Endodermal cell (in vitro differentiated cells): ENCODE results near the gene ANO3. TPM values are rescaled to one million over a fixed set of nuclear protein-coding genes. Genes with fewer than 3 reads are reported as not detected.

Source experiments
- DNase-seq: peaks from one replicate; pipeline ENCODE4 v3.0.0-alpha.2; 2017
- H3K27ac ChIP-seq: 2 replicates; pipeline ENCODE4 v1.5.1; 2013; ENCODE audit warnings: mild to moderate bottlenecking, low read depth, low read length, moderate library complexity
- H3K27me3 ChIP-seq: 2 replicates; pipeline ENCODE4 v1.6.1; 2013; ENCODE audit warnings: mild to moderate bottlenecking, low read length, moderate library complexity; ENCODE audit not compliant: insufficient read depth, control insufficient read depth, poor library complexity, severe bottlenecking
- H3K36me3 ChIP-seq: 2 replicates; pipeline ENCODE4 v1.7.0; 2013; ENCODE audit warnings: mild to moderate bottlenecking, low read length, moderate library complexity; ENCODE audit not compliant: control insufficient read depth, insufficient read depth
- H3K4me1 ChIP-seq: one replicate; pipeline ENCODE4 v1.7.0; 2013; ENCODE audit warnings: low read length; ENCODE audit not compliant: control insufficient read depth, insufficient read depth
- H3K4me3 ChIP-seq: 2 replicates; pipeline ENCODE4 v1.5.1; 2013; ENCODE audit warnings: mild to moderate bottlenecking, low read length, moderate library complexity
- H3K9ac ChIP-seq: 2 replicates; pipeline ENCODE4 v1.6.1; 2013; ENCODE audit warnings: mild to moderate bottlenecking, low read length, moderate library complexity; ENCODE audit not compliant: poor library complexity, severe bottlenecking; ENCODE audit errors: extremely low read depth
- H3K9me3 ChIP-seq: 2 replicates; pipeline ENCODE4 v1.6.1; 2013; ENCODE audit warnings: mild to moderate bottlenecking, low read length, moderate library complexity; ENCODE audit not compliant: control insufficient read depth
- H3K27ac Mint-ChIP-seq: 2 replicates; pipeline ENCODE4 v1.8.0; 2020; ENCODE audit warnings: mixed read lengths
- H3K27me3 Mint-ChIP-seq: 2 replicates; pipeline ENCODE4 v1.8.0; 2021; ENCODE audit warnings: mild to moderate bottlenecking, mixed read lengths; ENCODE audit not compliant: insufficient read depth
- H3K36me3 Mint-ChIP-seq: 2 replicates; pipeline ENCODE4 v1.8.0; 2020; ENCODE audit warnings: low read depth, mixed read lengths
- H3K4me1 Mint-ChIP-seq: 2 replicates; pipeline ENCODE4 v1.8.0; 2020; ENCODE audit warnings: mixed read lengths
- H3K4me3 Mint-ChIP-seq: 2 replicates; pipeline ENCODE4 v1.8.0; 2020; ENCODE audit warnings: mild to moderate bottlenecking, moderate library complexity, mixed read lengths
- H3K9me3 Mint-ChIP-seq: 2 replicates; pipeline ENCODE4 v1.8.0; 2020; ENCODE audit warnings: mild to moderate bottlenecking, mixed read lengths
- WGBS, 2 experiments: methylation state at CpG; one replicate each; pipeline versions ENCODE4 v1.1.5 to v1.1.7; 2013; ENCODE audit warnings: missing lambda C conversion rate in 2 of 2, mixed read lengths in 1 of 2; ENCODE audit not compliant: insufficient coverage in 1 of 2, insufficient read length in 1 of 2; 5-methylcytosine and 5-hydroxymethylcytosine counted together
- total RNA-seq, 2 donors: library from RNA; stranded (reverse); fragmentation: NEBNext Ultra II Directional in 1 of 2; extraction: Animal tissue kit (Norgen Biotek cat#: 25700) in 1 of 2; gene quantifications; 2 replicates in 1 of 2; 3 replicates in 1 of 2; pipeline ENCODE4 v1.2.1, GENCODE V29; 2021
- TF ChIP-seq, protein P1 (sequence below): fragments of 200-600 bp; sonication (generic); conservative IDR thresholded peaks from 2 replicates; pipeline ENCODE4 v1.5.0; 2021; ENCODE audit warnings: antibody characterized with exemption, mild to moderate bottlenecking

Gene ANO3
- total RNA-seq, 2 donors from 2014 or later: not detected

DNA sequence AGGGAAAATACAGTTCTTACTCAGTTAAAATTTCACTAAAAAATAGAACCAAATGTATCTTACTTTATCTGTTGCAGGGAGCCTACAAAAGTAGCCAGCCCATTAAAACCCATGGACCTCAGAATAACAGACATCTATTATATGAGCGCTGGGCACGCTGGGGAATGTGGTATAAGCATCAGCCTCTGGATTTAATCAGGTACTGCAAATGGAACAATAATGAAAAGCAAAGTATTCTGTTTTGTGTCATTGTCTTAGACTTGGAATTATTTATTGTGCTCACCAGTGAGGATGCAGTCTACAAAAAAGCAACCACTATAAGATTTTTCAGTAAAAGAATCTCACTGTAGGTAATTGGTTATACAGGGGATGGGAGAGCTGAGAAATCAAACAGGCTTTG is 209.9 kb downstream of the ANO3 start:
- Histone ChIP-seq H3K4me3 (no peak overlapping the region), H3K36me3 (no peaks in the 10 kb centered on the region), H3K27me3 (no peaks in the 10 kb centered on the region), H3K27ac (no peak overlapping the region), H3K9ac (no peak overlapping the region), H3K9me3 (no peaks in the 10 kb centered on the region), H3K4me1 (no peaks in the 10 kb centered on the region)
- H3K27me3 Mint-ChIP-seq: peaks cover 3% of the 10 kb centered on the region
- H3K4me1 Mint-ChIP-seq: no peaks in the 10 kb centered on the region
- H3K36me3 Mint-ChIP-seq: no peaks in the 10 kb centered on the region
- TF ChIP-seq, protein P1, sequence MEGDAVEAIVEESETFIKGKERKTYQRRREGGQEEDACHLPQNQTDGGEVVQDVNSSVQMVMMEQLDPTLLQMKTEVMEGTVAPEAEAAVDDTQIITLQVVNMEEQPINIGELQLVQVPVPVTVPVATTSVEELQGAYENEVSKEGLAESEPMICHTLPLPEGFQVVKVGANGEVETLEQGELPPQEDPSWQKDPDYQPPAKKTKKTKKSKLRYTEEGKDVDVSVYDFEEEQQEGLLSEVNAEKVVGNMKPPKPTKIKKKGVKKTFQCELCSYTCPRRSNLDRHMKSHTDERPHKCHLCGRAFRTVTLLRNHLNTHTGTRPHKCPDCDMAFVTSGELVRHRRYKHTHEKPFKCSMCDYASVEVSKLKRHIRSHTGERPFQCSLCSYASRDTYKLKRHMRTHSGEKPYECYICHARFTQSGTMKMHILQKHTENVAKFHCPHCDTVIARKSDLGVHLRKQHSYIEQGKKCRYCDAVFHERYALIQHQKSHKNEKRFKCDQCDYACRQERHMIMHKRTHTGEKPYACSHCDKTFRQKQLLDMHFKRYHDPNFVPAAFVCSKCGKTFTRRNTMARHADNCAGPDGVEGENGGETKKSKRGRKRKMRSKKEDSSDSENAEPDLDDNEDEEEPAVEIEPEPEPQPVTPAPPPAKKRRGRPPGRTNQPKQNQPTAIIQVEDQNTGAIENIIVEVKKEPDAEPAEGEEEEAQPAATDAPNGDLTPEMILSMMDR: no peak
- no peak overlapping the region for H3K27ac Mint-ChIP-seq
- 83 to 94% methylated on average over 2 of the region's 2 CpGs for WGBS, 2 experiments
- no peak for DNase-seq
- no peak overlapping the region for H3K4me3 Mint-ChIP-seq
- no peaks in the 10 kb centered on the region for H3K9me3 Mint-ChIP-seq

GRCh38 chr11:26549176-26549575 is 217.2 kb downstream of the ANO3 start:
- Mint-ChIP-seq H3K27ac (no peak overlapping the region), H3K36me3 (no peaks in the 10 kb centered on the region), H3K9me3 (no peaks in the 10 kb centered on the region), H3K27me3 (no peaks in the 10 kb centered on the region), H3K4me3 (no peak overlapping the region), H3K4me1 (no peaks in the 10 kb centered on the region)
- no peak overlapping the region for H3K9ac ChIP-seq
- no peaks in the 10 kb centered on the region for H3K9me3 ChIP-seq
- H3K4me1 ChIP-seq: no peaks in the 10 kb centered on the region
- DNase-seq: no peak
- TF ChIP-seq, protein P1: no peak
- no peaks in the 10 kb centered on the region for H3K27me3 ChIP-seq
- no peak overlapping the region for H3K4me3 ChIP-seq
- H3K27ac ChIP-seq: no peak overlapping the region
- H3K36me3 ChIP-seq: no peaks in the 10 kb centered on the region
- WGBS, 2 experiments: 50% methylated on average over 2 of the region's 2 CpGs; no CpG with 5 or more reads in 1 of the 2 experiments

DNA sequence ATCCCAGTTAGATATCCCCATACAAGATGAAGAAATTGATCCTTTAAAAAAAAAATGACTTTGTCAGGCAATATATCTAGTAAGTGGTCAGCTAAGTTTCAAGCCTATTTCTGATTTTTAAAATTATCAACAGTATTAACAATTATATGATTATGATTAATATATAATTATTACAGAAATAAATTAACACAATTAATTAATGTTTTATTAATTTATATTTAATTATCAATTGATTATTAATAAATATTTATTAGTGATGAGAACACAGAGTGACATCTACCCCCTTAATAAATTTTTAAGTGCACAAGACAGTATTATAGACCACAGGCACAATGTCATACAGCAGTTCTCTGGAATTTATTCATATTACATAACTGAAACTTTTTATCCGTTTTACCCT is 218.1 kb downstream of the ANO3 start:
- no peak overlapping the region for H3K9ac ChIP-seq
- Mint-ChIP-seq H3K9me3 (no peaks in the 10 kb centered on the region), H3K27ac (no peak overlapping the region), H3K27me3 (no peaks in the 10 kb centered on the region), H3K4me1 (no peaks in the 10 kb centered on the region), H3K4me3 (no peak overlapping the region), H3K36me3 (no peaks in the 10 kb centered on the region)
- H3K27ac ChIP-seq: no peak overlapping the region
- no peaks in the 10 kb centered on the region for H3K27me3 ChIP-seq
- 100% methylated on average over 1 of the region's 1 CpG; no CpG with 5 or more reads in 1 of the 2 experiments for WGBS, 2 experiments
- H3K4me1 ChIP-seq: no peaks in the 10 kb centered on the region
- DNase-seq: no peak
- TF ChIP-seq, protein P1: no peak
- no peaks in the 10 kb centered on the region for H3K9me3 ChIP-seq
- H3K4me3 ChIP-seq: no peak overlapping the region
- no peaks in the 10 kb centered on the region for H3K36me3 ChIP-seq
